D721Med (cell line): Measurements from ENCODE around the gene HSP90AA1.

Source experiments
- DNase-seq: peaks from one replicate; pipeline ENCODE4 v3.0.0; 2011; ENCODE audit warnings: low spot score; ENCODE audit not compliant: insufficient read length
- FAIRE-seq: peaks from 2 replicates; lab custom pipeline; 2011; peaks lifted over from hg19 to GRCh38; lab: Jason Lieb, UNC
- CTCF ChIP-seq: IDR thresholded peaks from 2 replicates; pipeline ENCODE4 v1.5.1; 2012; ENCODE audit warnings: mild to moderate bottlenecking, control low read depth; ENCODE audit not compliant: insufficient read depth; ENCODE audit errors: missing control alignments

The HSP90AA1 gene

GRCh38 chr14:102092806-102093205 lies 6.0 kb upstream of the HSP90AA1 start:
- no peak for DNase-seq
- no peak for TF ChIP-seq CTCF
- no peak for FAIRE-seq

GRCh38 chr14:102090713-102091112 lies 3.9 kb upstream of the HSP90AA1 start:
- FAIRE-seq (no peak), DNase-seq (no peak)
- TF ChIP-seq CTCF, result no peak

GRCh38 chr14:102089621-102090343 lies 2.9 kb upstream of the HSP90AA1 start:
- FAIRE-seq (no peak), DNase-seq (no peak)
- no peak for TF ChIP-seq CTCF

- DNase-seq, result no peak
- TF ChIP-seq CTCF, result no peak
- FAIRE-seq, result no peak
Measured at GRCh38 chr14:102088012-102088792, 1.4 kb upstream of the HSP90AA1 start.

GRCh38 chr14:102087762-102088011 lies 843 bp upstream of the HSP90AA1 start:
- no peak for TF ChIP-seq CTCF
- DNase-seq (no peak), FAIRE-seq (no peak)

GRCh38 chr14:102086709-102086971 lies 204 bp downstream of the HSP90AA1 start:
- no peak for TF ChIP-seq CTCF
- FAIRE-seq (no peak), DNase-seq (no peak)
